ENCODE data around the gene USB1.

- TF ChIP-seq YY1 (IDR thresholded peaks at IDR 0.05) (no peak), CTCF (IDR thresholded peaks at IDR 0.05; ENCODE audit: low read depth, low read length, missing input control) (no peak), RAD21 (IDR thresholded peaks at IDR 0.05) (no peak), TAF1 (conservative IDR thresholded peaks at IDR 0.05) (no peak), JUND (IDR thresholded peaks at IDR 0.05) (no peak), GABPA (IDR thresholded peaks at IDR 0.05 in 1 of 2, conservative IDR thresholded peaks at IDR 0.05 in 1 of 2) (no peak), REST (IDR thresholded peaks at IDR 0.05) (no peak), EGR1 (IDR thresholded peaks at IDR 0.05; ENCODE audit: low read depth in 2 of 2) (no peak), RXRA (IDR thresholded peaks at IDR 0.05) (no peak), NR2F2 (IDR thresholded peaks at IDR 0.05) (no peak)
Measured at GRCh38 chr16:57979006-57979585, 22.1 kb upstream of the USB1 start.

Data from liver (tissue), 3 donors.